Caco-2 (cell line): ENCODE results near the gene PLEKHF1. TPM values are rescaled to one million over a fixed set of nuclear protein-coding genes. Genes with fewer than 3 reads are reported as not detected.
"Not testable (repeated sequence)": the region's sequence is repeated elsewhere in the genome, so short reads cannot be mapped to it uniquely, and the experiment has no call there.

Experiments used
- BruUV-seq: library from RNA; stranded (reverse); fragments of 400-500 nt; replicated peaks from 2 replicates; lab custom pipeline; 2021; lab: Mats Ljungman, UMichigan
- CTCF ChIA-PET: fragments of 300-600 bp; sonication (Branson Sonifier 250); formaldehyde crosslinking; loops from one replicate; lab custom pipeline; 2022; ENCODE audit warnings: antibody characterized with exemption; lab: Charles Lee
- POLR2A ChIA-PET: fragments of 300-600 bp; sonication (Branson Sonifier 250); formaldehyde crosslinking; loops from one replicate; lab custom pipeline; 2022; ENCODE audit warnings: antibody characterized with exemption; lab: Charles Lee
- DNase-seq, 2 experiments: peaks; one replicate each; pipeline versions ENCODE4 v3.0.0 to v3.0.0-alpha.2; 2020 to 2022
- H3K27me3 ChIP-seq: replicated peaks from 2 replicates; pipeline ENCODE4 v1.6.0; 2011; ENCODE audit warnings: low read length; ENCODE audit not compliant: control insufficient read depth, insufficient read depth
- H3K36me3 ChIP-seq: 2 replicates; pipeline ENCODE4 v1.5.1; 2011; ENCODE audit warnings: low read length; ENCODE audit not compliant: control insufficient read depth, insufficient read depth
- H3K4me1 ChIP-seq: fragments of 250-450 bp; sonication (Bioruptor Pico); 2 replicates; pipeline ENCODE4 v1.5.1; 2020; ENCODE audit warnings: mild to moderate bottlenecking
- H3K4me3 ChIP-seq: 2 replicates; pipeline ENCODE4 v1.5.1; 2011; ENCODE audit warnings: low read depth, mild to moderate bottlenecking, control low read depth, low read length
- H3K9me3 ChIP-seq: fragments of 250-450 bp; sonication (Bioruptor Pico); 2 replicates; pipeline ENCODE4 v1.5.1; 2020; ENCODE audit warnings: mild to moderate bottlenecking, moderate library complexity
- H3K27ac Mint-ChIP-seq: one replicate; pipeline ENCODE4 v1.8.0; 2022; ENCODE audit warnings: mixed read lengths; ENCODE audit not compliant: unreplicated experiment
- H3K27me3 Mint-ChIP-seq: one replicate; pipeline ENCODE4 v1.8.0; 2022; ENCODE audit warnings: mixed read lengths; ENCODE audit not compliant: insufficient read depth, unreplicated experiment
- H3K36me3 Mint-ChIP-seq: one replicate; pipeline ENCODE4 v1.8.0; 2022; ENCODE audit warnings: mild to moderate bottlenecking, mixed read lengths; ENCODE audit not compliant: insufficient read depth, unreplicated experiment
- H3K4me1 Mint-ChIP-seq: one replicate; pipeline ENCODE4 v1.8.0; 2022; ENCODE audit warnings: low read depth, mixed read lengths; ENCODE audit not compliant: unreplicated experiment
- H3K4me3 Mint-ChIP-seq: one replicate; pipeline ENCODE4 v1.8.0; 2022; ENCODE audit warnings: mild to moderate bottlenecking, moderate library complexity, mixed read lengths; ENCODE audit not compliant: unreplicated experiment
- H3K9me3 Mint-ChIP-seq: one replicate; pipeline ENCODE4 v1.8.0; 2022; ENCODE audit warnings: mixed read lengths; ENCODE audit not compliant: unreplicated experiment
- intact Hi-C: fragments of 100-400 bp; cut with micrococcal nuclease; formaldehyde crosslinking; loops from one replicate; pipeline ENCODE4 v1.10.0; 2022; ENCODE audit not compliant: unreplicated experiment
- total RNA-seq: library from RNA; stranded (reverse); gene quantifications from 2 replicates; pipeline ENCODE4 v1.2.3, GENCODE V29; 2022
- TF ChIP-seq, protein P1 (sequence below), 2 experiments: fragments of 200-600 bp in 1 of 2; IDR thresholded peaks; 1 replicate in 1 of 2; 2 replicates in 1 of 2; pipeline versions ENCODE4 v1.5.1 to v1.8.0; 2011 to 2022; ENCODE audit warnings: antibody characterized with exemption in 1 of 2, control low read depth in 1 of 2, inconsistent platforms in 1 of 2, low read depth in 1 of 2, low read length in 1 of 2, mild to moderate bottlenecking in 1 of 2, moderate library complexity in 1 of 2; ENCODE audit not compliant: insufficient read depth in 1 of 2, severe bottlenecking in 1 of 2, unreplicated experiment in 1 of 2

The PLEKHF1 gene
- total RNA-seq, 1 experiment from 2014 or later = 5.0 TPM

DNA sequence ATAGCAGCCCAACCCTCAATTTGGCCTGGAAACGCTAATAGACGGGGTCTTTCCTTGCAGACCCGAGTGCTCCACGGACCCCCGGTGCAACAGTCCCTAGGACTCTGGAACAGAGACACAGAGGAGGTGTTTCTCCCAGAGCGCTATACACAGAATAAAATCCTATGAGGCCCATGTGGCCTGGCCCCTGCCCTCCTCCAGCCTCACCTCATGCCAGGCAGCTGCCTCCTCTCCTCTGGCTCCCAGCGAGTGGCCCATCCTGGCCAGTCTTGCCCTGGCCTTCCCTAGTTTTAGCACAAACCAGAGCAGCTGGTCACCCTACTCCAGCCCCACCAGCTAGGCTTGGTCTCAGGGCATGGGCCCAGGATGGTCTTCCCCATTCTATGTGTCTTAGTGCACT, 38.9 kb upstream of the PLEKHF1 start:
- intact Hi-C loops = no loop called here
- H3K27me3 Mint-ChIP-seq = no peaks in the 10 kb centered on the region
- H3K4me3 Mint-ChIP-seq = no peak overlapping the region
- TF ChIP-seq, protein P1, sequence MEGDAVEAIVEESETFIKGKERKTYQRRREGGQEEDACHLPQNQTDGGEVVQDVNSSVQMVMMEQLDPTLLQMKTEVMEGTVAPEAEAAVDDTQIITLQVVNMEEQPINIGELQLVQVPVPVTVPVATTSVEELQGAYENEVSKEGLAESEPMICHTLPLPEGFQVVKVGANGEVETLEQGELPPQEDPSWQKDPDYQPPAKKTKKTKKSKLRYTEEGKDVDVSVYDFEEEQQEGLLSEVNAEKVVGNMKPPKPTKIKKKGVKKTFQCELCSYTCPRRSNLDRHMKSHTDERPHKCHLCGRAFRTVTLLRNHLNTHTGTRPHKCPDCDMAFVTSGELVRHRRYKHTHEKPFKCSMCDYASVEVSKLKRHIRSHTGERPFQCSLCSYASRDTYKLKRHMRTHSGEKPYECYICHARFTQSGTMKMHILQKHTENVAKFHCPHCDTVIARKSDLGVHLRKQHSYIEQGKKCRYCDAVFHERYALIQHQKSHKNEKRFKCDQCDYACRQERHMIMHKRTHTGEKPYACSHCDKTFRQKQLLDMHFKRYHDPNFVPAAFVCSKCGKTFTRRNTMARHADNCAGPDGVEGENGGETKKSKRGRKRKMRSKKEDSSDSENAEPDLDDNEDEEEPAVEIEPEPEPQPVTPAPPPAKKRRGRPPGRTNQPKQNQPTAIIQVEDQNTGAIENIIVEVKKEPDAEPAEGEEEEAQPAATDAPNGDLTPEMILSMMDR (IDR thresholded peaks at IDR 0.05; ENCODE audit: insufficient read depth in 1 of 2, low read depth in 1 of 2, low read length in 1 of 2, severe bottlenecking in 1 of 2, unreplicated experiment in 1 of 2) = no peak
- H3K27me3 ChIP-seq = no peaks in the 10 kb centered on the region
- H3K9me3 ChIP-seq = no peaks in the 10 kb centered on the region
- H3K27ac Mint-ChIP-seq = no peak overlapping the region
- no peak overlapping the region for H3K4me3 ChIP-seq
- ChIA-PET POLR2A (no interaction called here), CTCF (no interaction called here)
- no peak for DNase-seq
- BruUV-seq = no TSS peak
- H3K36me3 ChIP-seq = no peaks in the 10 kb centered on the region
- no peaks in the 10 kb centered on the region for H3K4me1 ChIP-seq
- H3K4me1 Mint-ChIP-seq = no peaks in the 10 kb centered on the region
- H3K36me3 Mint-ChIP-seq = no peaks in the 10 kb centered on the region
- no peaks in the 10 kb centered on the region for H3K9me3 Mint-ChIP-seq

- BruUV-seq, H3K9me3 ChIP-seq, intact Hi-C loops, H3K36me3 ChIP-seq, H3K9me3 Mint-ChIP-seq, H3K27me3 Mint-ChIP-seq, H3K36me3 Mint-ChIP-seq, H3K4me1 ChIP-seq, DNase-seq, POLR2A ChIA-PET, H3K4me3 Mint-ChIP-seq, H3K27me3 ChIP-seq, CTCF ChIA-PET, H3K27ac Mint-ChIP-seq, H3K4me1 Mint-ChIP-seq, H3K4me3 ChIP-seq: not testable (repeated sequence)
Observed at GRCh38 chr19:29626832-29627231, 38.4 kb upstream of the PLEKHF1 start.

DNA sequence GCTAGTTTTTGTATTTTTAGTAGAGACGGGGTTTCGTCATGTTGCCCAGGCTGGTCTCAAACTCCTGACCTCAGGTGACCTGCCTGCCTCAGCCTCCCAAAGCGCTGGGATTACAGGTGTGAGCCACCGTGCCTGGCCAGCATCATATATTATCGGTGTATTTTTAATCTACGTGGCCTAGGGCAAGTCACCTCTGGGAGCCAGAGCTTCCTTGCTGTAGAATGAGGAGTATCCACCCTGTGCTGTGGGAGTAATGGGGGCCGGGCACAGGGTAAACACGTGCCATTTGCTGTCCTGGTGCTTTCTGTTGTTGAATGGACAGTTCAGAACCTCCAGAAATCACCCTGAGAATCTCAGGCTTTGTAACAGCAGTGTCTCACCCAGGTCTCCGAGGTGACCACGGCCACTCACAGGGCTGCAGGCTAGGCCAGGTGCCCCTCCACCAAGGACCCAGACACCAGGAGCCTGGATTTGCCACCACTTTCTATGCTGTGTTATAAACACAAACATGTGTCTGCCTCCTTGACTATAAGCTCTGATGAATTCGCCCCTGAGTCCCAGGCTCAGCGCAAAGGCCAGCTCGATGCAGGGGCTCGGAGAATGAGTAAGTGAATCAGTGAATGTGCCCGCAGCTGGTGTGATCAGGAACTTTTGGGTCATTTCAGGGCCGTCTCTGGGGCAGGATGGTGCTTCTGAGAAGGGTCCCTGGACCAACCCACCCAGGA, 36.4 kb upstream of the PLEKHF1 start:
- no peaks in the 10 kb centered on the region for H3K27me3 ChIP-seq
- intact Hi-C loops = no loop called here
- Mint-ChIP-seq H3K36me3 (no peaks in the 10 kb centered on the region), H3K27me3 (no peaks in the 10 kb centered on the region), H3K27ac (no peak overlapping the region), H3K4me1 (no peaks in the 10 kb centered on the region), H3K9me3 (no peaks in the 10 kb centered on the region), H3K4me3 (no peak overlapping the region)
- BruUV-seq = no TSS peak
- TF ChIP-seq, protein P1 (IDR thresholded peaks at IDR 0.05; ENCODE audit: insufficient read depth in 1 of 2, low read depth in 1 of 2, low read length in 1 of 2, severe bottlenecking in 1 of 2, unreplicated experiment in 1 of 2) = no peak
- ChIA-PET POLR2A (no interaction called here), CTCF (no interaction called here)
- DNase-seq = no peak
- no peaks in the 10 kb centered on the region for H3K4me1 ChIP-seq
- no peaks in the 10 kb centered on the region for H3K9me3 ChIP-seq
- H3K4me3 ChIP-seq = no peak overlapping the region
- no peaks in the 10 kb centered on the region for H3K36me3 ChIP-seq
